Measurements from ENCODE around the gene KCTD2. TPM values are rescaled to one million over a fixed set of nuclear protein-coding genes. Genes with fewer than 3 reads are reported as not detected.

Gene KCTD2
- total and polyA plus RNA-seq, 9 of the 15 experiments (the other 6 are each of a cell fraction or from before 2014, with no cell fraction given): 1.7 to 32.9 (median 15.8) TPM

DNA sequence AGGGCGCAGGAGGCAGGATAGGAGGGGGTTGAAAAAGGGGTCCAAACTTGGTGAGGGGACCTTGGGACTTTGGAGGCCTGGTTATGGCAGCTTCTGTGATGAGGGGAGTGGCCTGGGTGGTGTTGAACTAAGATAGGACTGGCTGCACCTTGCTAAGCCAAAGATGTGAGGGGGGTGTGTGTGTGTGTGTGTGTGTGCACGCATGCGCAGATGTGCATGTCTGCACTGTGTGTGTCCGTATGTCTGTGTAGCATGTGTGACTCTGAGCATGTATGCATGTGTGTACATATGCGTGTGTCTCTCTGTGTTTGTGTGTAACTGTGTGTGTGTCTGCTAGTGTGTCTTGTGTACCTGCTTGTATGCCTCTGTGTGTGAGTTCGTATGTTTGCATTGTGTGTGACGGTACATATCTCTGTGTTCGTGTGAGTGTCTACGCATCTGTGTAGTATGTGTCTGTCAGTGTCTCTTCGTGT, 44.9 kb downstream of the KCTD2 start (continued):
- TF ChIP-seq FOXA3 (CRISPR knock-in tag; conservative IDR thresholded peaks at IDR 0.05 in 1 of 2, IDR thresholded peaks at IDR 0.05 in 1 of 2) (peak in 1 of 2 experiments; percentile 82; a peak in 1 of 4 replicates), POLR2AphosphoS2 (IDR thresholded peaks at IDR 0.05; ENCODE audit: low read length) (no peak), CREM (IDR thresholded peaks at IDR 0.05; ENCODE audit: low read depth) (no peak), HIVEP1 (CRISPR knock-in tag; IDR thresholded peaks at IDR 0.05) (no peak), NEUROD1 (IDR thresholded peaks at IDR 0.05; ENCODE audit: borderline replicate concordance, low read depth, low read length, partially characterized antibody) (peak; percentile 31), NFRKB (IDR thresholded peaks at IDR 0.05; ENCODE audit: low read depth) (peak; percentile 54; the same call in 1 of the 2 replicates), CEBPG (CRISPR knock-in tag; IDR thresholded peaks at IDR 0.05) (no peak), CEBPG (tag; conservative IDR thresholded peaks at IDR 0.05 in 1 of 2, IDR thresholded peaks at IDR 0.05 in 1 of 2) (no peak), NBN (IDR thresholded peaks at IDR 0.05; ENCODE audit: low read depth) (0 out of 2 replicates have a peak, but pooled peaks have one; percentile 44), ZNF140 (CRISPR knock-in tag; IDR thresholded peaks at IDR 0.05) (no peak), RBFOX2 (IDR thresholded peaks at IDR 0.05; ENCODE audit: low read depth, low read length) (no peak), RBM15 (IDR thresholded peaks at IDR 0.05; ENCODE audit: insufficient read depth, low read length) (no peak), RCOR1 (IDR thresholded peaks at IDR 0.05; ENCODE audit: borderline replicate concordance in 1 of 2, low read depth in 2 of 2, low read length in 2 of 2) (0 out of 4 replicates have a peak, but pooled peaks of 1 of the 2 experiments have one; percentile 8), ZFX (CRISPR knock-in tag; IDR thresholded peaks at IDR 0.05) (peak; percentile 11; the same call in 1 of the 2 replicates), ZNF280A (IDR thresholded peaks at IDR 0.05; ENCODE audit: low read depth, partially characterized antibody) (no peak), HNRNPUL1 (IDR thresholded peaks at IDR 0.05; ENCODE audit: low read length) (no peak), SMAD2 (IDR thresholded peaks at IDR 0.05; ENCODE audit: low read depth, low read length) (no peak)
- TF ChIP-seq, protein P1, sequence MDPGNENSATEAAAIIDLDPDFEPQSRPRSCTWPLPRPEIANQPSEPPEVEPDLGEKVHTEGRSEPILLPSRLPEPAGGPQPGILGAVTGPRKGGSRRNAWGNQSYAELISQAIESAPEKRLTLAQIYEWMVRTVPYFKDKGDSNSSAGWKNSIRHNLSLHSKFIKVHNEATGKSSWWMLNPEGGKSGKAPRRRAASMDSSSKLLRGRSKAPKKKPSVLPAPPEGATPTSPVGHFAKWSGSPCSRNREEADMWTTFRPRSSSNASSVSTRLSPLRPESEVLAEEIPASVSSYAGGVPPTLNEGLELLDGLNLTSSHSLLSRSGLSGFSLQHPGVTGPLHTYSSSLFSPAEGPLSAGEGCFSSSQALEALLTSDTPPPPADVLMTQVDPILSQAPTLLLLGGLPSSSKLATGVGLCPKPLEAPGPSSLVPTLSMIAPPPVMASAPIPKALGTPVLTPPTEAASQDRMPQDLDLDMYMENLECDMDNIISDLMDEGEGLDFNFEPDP (CRISPR knock-in tag; IDR thresholded peaks at IDR 0.05): no peak
- TF ChIP-seq, protein P2, sequence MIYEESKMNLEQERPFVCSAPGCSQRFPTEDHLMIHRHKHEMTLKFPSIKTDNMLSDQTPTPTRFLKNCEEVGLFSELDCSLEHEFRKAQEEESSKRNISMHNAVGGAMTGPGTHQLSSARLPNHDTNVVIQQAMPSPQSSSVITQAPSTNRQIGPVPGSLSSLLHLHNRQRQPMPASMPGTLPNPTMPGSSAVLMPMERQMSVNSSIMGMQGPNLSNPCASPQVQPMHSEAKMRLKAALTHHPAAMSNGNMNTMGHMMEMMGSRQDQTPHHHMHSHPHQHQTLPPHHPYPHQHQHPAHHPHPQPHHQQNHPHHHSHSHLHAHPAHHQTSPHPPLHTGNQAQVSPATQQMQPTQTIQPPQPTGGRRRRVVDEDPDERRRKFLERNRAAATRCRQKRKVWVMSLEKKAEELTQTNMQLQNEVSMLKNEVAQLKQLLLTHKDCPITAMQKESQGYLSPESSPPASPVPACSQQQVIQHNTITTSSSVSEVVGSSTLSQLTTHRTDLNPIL (CRISPR knock-in tag; IDR thresholded peaks at IDR 0.05): no peak
- TF ChIP-seq, protein P3, sequence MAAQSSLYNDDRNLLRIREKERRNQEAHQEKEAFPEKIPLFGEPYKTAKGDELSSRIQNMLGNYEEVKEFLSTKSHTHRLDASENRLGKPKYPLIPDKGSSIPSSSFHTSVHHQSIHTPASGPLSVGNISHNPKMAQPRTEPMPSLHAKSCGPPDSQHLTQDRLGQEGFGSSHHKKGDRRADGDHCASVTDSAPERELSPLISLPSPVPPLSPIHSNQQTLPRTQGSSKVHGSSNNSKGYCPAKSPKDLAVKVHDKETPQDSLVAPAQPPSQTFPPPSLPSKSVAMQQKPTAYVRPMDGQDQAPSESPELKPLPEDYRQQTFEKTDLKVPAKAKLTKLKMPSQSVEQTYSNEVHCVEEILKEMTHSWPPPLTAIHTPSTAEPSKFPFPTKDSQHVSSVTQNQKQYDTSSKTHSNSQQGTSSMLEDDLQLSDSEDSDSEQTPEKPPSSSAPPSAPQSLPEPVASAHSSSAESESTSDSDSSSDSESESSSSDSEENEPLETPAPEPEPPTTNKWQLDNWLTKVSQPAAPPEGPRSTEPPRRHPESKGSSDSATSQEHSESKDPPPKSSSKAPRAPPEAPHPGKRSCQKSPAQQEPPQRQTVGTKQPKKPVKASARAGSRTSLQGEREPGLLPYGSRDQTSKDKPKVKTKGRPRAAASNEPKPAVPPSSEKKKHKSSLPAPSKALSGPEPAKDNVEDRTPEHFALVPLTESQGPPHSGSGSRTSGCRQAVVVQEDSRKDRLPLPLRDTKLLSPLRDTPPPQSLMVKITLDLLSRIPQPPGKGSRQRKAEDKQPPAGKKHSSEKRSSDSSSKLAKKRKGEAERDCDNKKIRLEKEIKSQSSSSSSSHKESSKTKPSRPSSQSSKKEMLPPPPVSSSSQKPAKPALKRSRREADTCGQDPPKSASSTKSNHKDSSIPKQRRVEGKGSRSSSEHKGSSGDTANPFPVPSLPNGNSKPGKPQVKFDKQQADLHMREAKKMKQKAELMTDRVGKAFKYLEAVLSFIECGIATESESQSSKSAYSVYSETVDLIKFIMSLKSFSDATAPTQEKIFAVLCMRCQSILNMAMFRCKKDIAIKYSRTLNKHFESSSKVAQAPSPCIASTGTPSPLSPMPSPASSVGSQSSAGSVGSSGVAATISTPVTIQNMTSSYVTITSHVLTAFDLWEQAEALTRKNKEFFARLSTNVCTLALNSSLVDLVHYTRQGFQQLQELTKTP (IDR thresholded peaks at IDR 0.05; ENCODE audit: low read depth in 1 of 2, partially characterized antibody in 2 of 2): no peak
